ENCODE data around the gene ATP1A3. TPM values are rescaled to one million over a fixed set of nuclear protein-coding genes. Genes with fewer than 3 reads are reported as not detected.

The ATP1A3 gene
- total RNA-seq, 4 donors from 2014 or later, result not detected

- H3K4me3 ChIP-seq, result no peak overlapping the region
- TF ChIP-seq CTCF (IDR thresholded peaks at IDR 0.05) (no peak), EP300 (IDR thresholded peaks at IDR 0.05) (no peak), POLR2A (IDR thresholded peaks at IDR 0.05) (no peak)
- H3K4me1 ChIP-seq, result peaks cover 0 to 21% (median 14%) of the 10 kb centered on the region in 4 donors
- H3K36me3 ChIP-seq, result peaks cover 0 to 28% (median 0%) of the 10 kb centered on the region in 3 donors
- 75 to 80% methylated on average over 11 of the region's 11 CpGs for WGBS, 2 donors
- no peaks in the 10 kb centered on the region for H3K27me3 ChIP-seq
- DNase-seq (ENCODE audit: low spot score in 2 of 2), result no peak
- peak overlapping the region in 3 of 4 donors; percentile 34 to 97 (median 95) for H3K27ac ChIP-seq
- H3K9me3 ChIP-seq, result no peaks in the 10 kb centered on the region
Measured at GRCh38 chr19:41957161-41957837, 36.7 kb downstream of the ATP1A3 start.

GRCh38 chr19:41956621-41957020 is 37.4 kb downstream of the ATP1A3 start:
- TF ChIP-seq EP300 (IDR thresholded peaks at IDR 0.05) (no peak), CTCF (IDR thresholded peaks at IDR 0.05) (no peak), POLR2A (IDR thresholded peaks at IDR 0.05) (no peak)
- Histone ChIP-seq H3K4me1 (peaks cover 0 to 21% (median 14%) of the 10 kb centered on the region in 4 donors), H3K36me3 (peaks cover 0 to 28% (median 0%) of the 10 kb centered on the region in 3 donors), H3K27ac (no peak overlapping the region), H3K4me3 (no peak overlapping the region), H3K9me3 (no peaks in the 10 kb centered on the region), H3K27me3 (no peaks in the 10 kb centered on the region)
- 76 to 85% methylated on average over 13 of the region's 13 CpGs for WGBS, 2 donors
- DNase-seq (ENCODE audit: low spot score in 2 of 2), result no peak

DNA sequence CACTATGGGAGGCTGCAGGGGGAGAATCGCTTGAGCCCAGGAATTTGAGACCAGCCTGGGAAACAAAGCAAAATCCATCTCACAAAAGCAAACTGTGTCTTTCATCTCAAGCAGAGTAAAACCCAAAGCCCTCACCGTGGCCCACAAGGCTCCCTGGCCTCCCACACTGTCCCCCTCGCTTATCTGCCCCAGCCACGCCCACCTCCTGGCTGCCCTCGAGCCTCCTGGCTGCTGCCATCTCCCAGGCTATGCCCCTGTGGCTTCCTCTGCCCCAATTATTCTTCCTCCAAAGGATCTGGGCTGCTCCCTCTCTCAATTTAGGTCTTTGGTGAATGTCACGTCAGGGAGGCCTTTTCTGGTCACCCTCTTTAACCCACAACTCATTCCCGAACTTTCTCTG is 38.5 kb downstream of the ATP1A3 start:
- peaks cover 0 to 21% (median 14%) of the 10 kb centered on the region in 4 donors for H3K4me1 ChIP-seq
- H3K4me3 ChIP-seq, result no peak overlapping the region
- H3K27me3 ChIP-seq, result no peaks in the 10 kb centered on the region
- no peak for DNase-seq (ENCODE audit: low spot score in 2 of 2)
- no peak overlapping the region for H3K27ac ChIP-seq
- H3K36me3 ChIP-seq, result peaks cover 0 to 28% (median 0%) of the 10 kb centered on the region in 3 donors
- H3K9me3 ChIP-seq, result no peaks in the 10 kb centered on the region
- TF ChIP-seq EP300 (IDR thresholded peaks at IDR 0.05), result no peak
- TF ChIP-seq POLR2A (IDR thresholded peaks at IDR 0.05), result no peak
- TF ChIP-seq CTCF (IDR thresholded peaks at IDR 0.05), result no peak
- WGBS, 2 donors, result 65 to 75% methylated on average over 7 of the region's 7 CpGs

DNA sequence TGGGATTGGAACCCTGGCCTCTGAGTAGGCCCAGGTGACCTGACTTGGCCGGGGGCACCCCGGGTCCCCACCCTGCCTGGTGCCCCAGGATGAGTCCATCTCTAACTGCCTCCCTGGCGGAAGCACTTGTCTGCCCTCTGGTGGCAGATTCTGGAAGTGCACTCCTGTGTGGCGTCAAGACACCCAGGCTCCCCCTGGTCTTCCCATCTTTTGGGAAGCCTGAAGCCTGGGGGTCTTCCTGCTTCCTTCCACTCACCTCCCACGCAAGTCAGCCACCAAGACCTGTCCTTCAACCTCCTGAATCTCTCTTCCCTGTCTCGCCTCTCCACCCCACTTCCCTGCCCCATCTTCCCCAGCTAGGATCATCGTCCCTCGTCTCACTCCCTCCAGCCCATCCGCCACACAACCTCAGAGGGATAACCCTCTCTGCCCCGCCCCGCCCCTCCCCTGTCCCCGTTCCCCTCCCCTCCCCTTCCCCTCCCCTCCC is 42.3 kb downstream of the ATP1A3 start:
- TF ChIP-seq POLR2A (IDR thresholded peaks at IDR 0.05) (no peak), CTCF (IDR thresholded peaks at IDR 0.05) (peak; percentile 87 to 99 (median 96))
- Histone ChIP-seq H3K27me3 (no peaks in the 10 kb centered on the region), H3K4me1 (peaks cover 0 to 3% (median 0%) of the 10 kb centered on the region in 4 donors), H3K36me3 (peaks cover 0 to 30% (median 0%) of the 10 kb centered on the region in 3 donors), H3K4me3 (no peak overlapping the region), H3K27ac (no peak overlapping the region), H3K9me3 (no peaks in the 10 kb centered on the region)
- DNase-seq (ENCODE audit: low spot score in 2 of 2), result peak; percentile 61 to 73
- 2 to 5% methylated on average over 11 to 12 of the region's 12 CpGs for WGBS, 2 donors

DNA sequence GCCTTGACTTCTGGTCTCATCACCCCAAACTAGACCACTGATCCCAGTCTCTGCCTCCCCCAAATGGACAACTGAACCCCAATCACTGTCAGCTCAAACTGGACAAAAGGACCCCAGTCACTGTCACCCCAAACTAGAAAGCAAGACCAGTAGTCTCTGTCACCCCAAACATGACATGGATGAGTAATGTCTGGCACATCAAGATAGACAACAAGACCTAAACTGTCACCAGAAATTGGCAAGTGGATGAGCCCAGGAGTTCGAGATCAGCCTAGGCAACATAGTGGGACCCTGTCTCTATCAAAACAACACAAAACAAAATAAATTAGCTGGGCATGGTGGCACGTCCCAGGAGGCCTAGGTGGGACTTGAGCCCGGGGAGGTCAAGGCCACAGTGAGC is 46.9 kb downstream of the ATP1A3 start:
- DNase-seq (ENCODE audit: low spot score in 2 of 2), result no peak
- no peaks in the 10 kb centered on the region for H3K9me3 ChIP-seq
- H3K27ac ChIP-seq, result no peak overlapping the region
- peaks cover 0 to 21% (median 0%) of the 10 kb centered on the region in 3 donors for H3K36me3 ChIP-seq
- 82 to 87% methylated on average over 3 of the region's 3 CpGs for WGBS, 2 donors
- TF ChIP-seq CTCF (IDR thresholded peaks at IDR 0.05) (no peak), EP300 (IDR thresholded peaks at IDR 0.05) (no peak), POLR2A (IDR thresholded peaks at IDR 0.05) (no peak)
- H3K4me3 ChIP-seq, result no peak overlapping the region
- H3K4me1 ChIP-seq, result peaks cover 0 to 13% (median 0%) of the 10 kb centered on the region in 4 donors
- H3K27me3 ChIP-seq, result peaks cover 0 to 12% of the 10 kb centered on the region in 2 donors
